H1 (cell line): ENCODE data around the gene PIBF1. TPM values are rescaled to one million over a fixed set of nuclear protein-coding genes. Genes with fewer than 3 reads are reported as not detected.

ENCODE experiments used
- FOSL1 ChIP-seq: IDR thresholded peaks from 2 replicates; pipeline ENCODE4 v1.6.1; 2011; ENCODE audit warnings: mild to moderate bottlenecking, low read depth, low read length, moderate library complexity; ENCODE audit not compliant: insufficient read depth
- KDM1A ChIP-seq: fragments of 200-600, 300-600 bp; sonication (generic); IDR thresholded peaks from 2 replicates; pipeline ENCODE4 v1.7.1; 2016; ENCODE audit warnings: mild to moderate bottlenecking, low read length, borderline replicate concordance
- SP1 ChIP-seq: IDR thresholded peaks from 2 replicates; pipeline ENCODE4 v1.6.1; 2011; ENCODE audit warnings: low read depth, low read length
- TBP ChIP-seq: IDR thresholded peaks from 2 replicates; pipeline ENCODE4 v1.6.1; 2011; ENCODE audit warnings: low read depth, low read length, improper control_type of control experiment
- TEAD4 ChIP-seq: IDR thresholded peaks from 2 replicates; pipeline ENCODE4 v1.6.1; 2012; ENCODE audit warnings: low read depth, low read length, inconsistent platforms, mixed read lengths
- polyA plus RNA-seq, 7 experiments: library from polyadenylated mRNA; depleted of rRNA in 3 of 7; stranded (reverse) in 5 of 7; unstranded in 2 of 7; fragments of >200 nt in 5 of 7; fragments of 200-250 nt in 2 of 7; gene quantifications; 1 replicate in 5 of 7; 2 replicates in 1 of 7; 4 replicates in 1 of 7; pipeline versions ENCODE4 v1.2.1 to v1.2.3, GENCODE V29; 2011 to 2013; ENCODE audit warnings: missing spikeins in 2 of 7, mixed read lengths in 2 of 7
- total RNA-seq: library from RNA; stranded (reverse); fragmentation: NEBNext Ultra II Directional; extraction: Animal tissue kit (Norgen Biotek cat#: 25700); gene quantifications from 2 replicates; pipeline ENCODE4 v1.2.1, GENCODE V29; 2021

PIBF1 gene
- total and polyA plus RNA-seq, 2 of the 8 experiments (the other 6 are each of a cell fraction or from before 2014, with no cell fraction given), result 1.1 to 13.2 TPM

DNA sequence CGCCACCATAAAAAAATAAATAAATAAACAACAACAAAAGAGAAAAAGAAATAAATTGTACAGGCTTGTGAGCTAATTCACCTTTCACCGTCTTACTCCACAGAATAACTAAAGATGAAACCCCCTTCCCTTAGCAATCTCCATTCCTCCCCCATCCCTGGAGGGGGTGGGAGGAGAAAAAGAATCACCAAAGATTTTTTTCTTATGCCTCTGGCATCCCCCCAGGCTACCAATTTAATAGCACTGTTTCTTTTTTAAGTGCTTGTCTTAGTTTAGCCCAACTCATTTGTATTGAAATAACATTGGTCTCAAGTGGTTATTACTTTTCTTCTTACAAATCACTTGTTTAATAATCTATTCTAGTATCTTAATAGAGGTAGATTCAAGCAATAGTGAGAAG is 253.0 kb downstream of the PIBF1 start (continued):
- no peak for TF ChIP-seq SP1
- TF ChIP-seq TBP, result no peak
- TF ChIP-seq FOSL1, result no peak
- no peak for TF ChIP-seq TEAD4
- TF ChIP-seq KDM1A, result no peak
